ENCODE measurements around the gene MFN2. TPM values are rescaled to one million over a fixed set of nuclear protein-coding genes. Genes with fewer than 3 reads are reported as not detected.

Gene MFN2
- total and polyA plus RNA-seq, 9 of the 15 experiments (the other 6 are each of a cell fraction or from before 2014, with no cell fraction given) = 10.5 to 158 (median 87.1) TPM

DNA sequence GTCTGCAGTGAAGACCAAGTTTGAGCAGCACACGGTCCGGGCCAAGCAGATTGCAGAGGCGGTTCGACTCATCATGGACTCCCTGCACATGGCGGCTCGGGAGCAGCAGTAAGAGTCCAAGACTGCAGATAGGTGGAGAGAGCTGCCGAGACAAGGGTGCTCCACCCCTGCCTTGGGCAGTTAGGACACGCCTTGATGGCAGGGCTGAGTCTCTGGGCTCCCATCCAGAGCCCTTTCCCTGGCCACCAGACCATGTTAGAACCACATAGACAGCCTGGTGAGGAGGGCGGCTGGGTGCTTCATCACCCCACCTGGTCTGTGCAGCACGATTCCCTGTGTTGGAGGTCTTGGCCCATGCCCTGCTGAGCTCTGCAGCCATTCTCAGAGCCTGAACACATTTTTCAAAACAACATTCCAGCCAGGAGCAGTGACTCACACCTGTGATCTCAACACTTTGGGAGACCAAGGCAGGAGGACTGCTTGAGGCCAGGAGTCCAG lies 21.8 kb downstream of the MFN2 start (continued):
- TF ChIP-seq KDM4B (IDR thresholded peaks at IDR 0.05; ENCODE audit: borderline replicate concordance in 2 of 2, low read depth in 1 of 2) (no peak), ZKSCAN1 (IDR thresholded peaks at IDR 0.05; ENCODE audit: low read depth, low read length) (no peak), POLR2G (IDR thresholded peaks at IDR 0.05; ENCODE audit: low read depth, low read length) (no peak; the same call in 1 of the 2 replicates), FIP1L1 (IDR thresholded peaks at IDR 0.05; ENCODE audit: low read depth, low read length, poor library complexity, severe bottlenecking) (no peak), CREBBP (IDR thresholded peaks at IDR 0.05; ENCODE audit: low read depth, low read length) (no peak), EP400 (IDR thresholded peaks at IDR 0.05) (no peak), ZNF232 (CRISPR knock-in tag; IDR thresholded peaks at IDR 0.05) (0 out of 2 replicates have a peak, but pooled peaks have one; percentile 35), SETDB1 (IDR thresholded peaks at IDR 0.05; ENCODE audit: low read length) (no peak), ZNF174 (CRISPR knock-in tag; IDR thresholded peaks at IDR 0.05) (no peak), NCOA4 (IDR thresholded peaks at IDR 0.05; ENCODE audit: partially characterized antibody) (no peak), MED1 (CRISPR knock-in tag; IDR thresholded peaks at IDR 0.05; ENCODE audit: borderline replicate concordance) (0 out of 2 replicates have a peak, but pooled peaks have one; percentile 79), SOX6 (IDR thresholded peaks at IDR 0.05) (no peak)
- TF ChIP-seq, protein P1, sequence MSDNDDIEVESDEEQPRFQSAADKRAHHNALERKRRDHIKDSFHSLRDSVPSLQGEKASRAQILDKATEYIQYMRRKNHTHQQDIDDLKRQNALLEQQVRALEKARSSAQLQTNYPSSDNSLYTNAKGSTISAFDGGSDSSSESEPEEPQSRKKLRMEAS (CRISPR knock-in tag; IDR thresholded peaks at IDR 0.05) = 0 out of 2 replicates have a peak, but pooled peaks have one; percentile 28
- TF ChIP-seq, protein P2, sequence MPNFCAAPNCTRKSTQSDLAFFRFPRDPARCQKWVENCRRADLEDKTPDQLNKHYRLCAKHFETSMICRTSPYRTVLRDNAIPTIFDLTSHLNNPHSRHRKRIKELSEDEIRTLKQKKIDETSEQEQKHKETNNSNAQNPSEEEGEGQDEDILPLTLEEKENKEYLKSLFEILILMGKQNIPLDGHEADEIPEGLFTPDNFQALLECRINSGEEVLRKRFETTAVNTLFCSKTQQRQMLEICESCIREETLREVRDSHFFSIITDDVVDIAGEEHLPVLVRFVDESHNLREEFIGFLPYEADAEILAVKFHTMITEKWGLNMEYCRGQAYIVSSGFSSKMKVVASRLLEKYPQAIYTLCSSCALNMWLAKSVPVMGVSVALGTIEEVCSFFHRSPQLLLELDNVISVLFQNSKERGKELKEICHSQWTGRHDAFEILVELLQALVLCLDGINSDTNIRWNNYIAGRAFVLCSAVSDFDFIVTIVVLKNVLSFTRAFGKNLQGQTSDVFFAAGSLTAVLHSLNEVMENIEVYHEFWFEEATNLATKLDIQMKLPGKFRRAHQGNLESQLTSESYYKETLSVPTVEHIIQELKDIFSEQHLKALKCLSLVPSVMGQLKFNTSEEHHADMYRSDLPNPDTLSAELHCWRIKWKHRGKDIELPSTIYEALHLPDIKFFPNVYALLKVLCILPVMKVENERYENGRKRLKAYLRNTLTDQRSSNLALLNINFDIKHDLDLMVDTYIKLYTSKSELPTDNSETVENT (CRISPR knock-in tag; IDR thresholded peaks at IDR 0.05) = no peak
- TF ChIP-seq, protein P3, sequence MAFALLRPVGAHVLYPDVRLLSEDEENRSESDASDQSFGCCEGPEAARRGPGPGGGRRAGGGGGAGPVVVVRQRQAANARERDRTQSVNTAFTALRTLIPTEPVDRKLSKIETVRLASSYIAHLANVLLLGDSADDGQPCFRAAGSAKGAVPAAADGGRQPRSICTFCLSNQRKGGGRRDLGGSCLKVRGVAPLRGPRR (CRISPR knock-in tag; IDR thresholded peaks at IDR 0.05) = no peak
- TF ChIP-seq, protein P4, sequence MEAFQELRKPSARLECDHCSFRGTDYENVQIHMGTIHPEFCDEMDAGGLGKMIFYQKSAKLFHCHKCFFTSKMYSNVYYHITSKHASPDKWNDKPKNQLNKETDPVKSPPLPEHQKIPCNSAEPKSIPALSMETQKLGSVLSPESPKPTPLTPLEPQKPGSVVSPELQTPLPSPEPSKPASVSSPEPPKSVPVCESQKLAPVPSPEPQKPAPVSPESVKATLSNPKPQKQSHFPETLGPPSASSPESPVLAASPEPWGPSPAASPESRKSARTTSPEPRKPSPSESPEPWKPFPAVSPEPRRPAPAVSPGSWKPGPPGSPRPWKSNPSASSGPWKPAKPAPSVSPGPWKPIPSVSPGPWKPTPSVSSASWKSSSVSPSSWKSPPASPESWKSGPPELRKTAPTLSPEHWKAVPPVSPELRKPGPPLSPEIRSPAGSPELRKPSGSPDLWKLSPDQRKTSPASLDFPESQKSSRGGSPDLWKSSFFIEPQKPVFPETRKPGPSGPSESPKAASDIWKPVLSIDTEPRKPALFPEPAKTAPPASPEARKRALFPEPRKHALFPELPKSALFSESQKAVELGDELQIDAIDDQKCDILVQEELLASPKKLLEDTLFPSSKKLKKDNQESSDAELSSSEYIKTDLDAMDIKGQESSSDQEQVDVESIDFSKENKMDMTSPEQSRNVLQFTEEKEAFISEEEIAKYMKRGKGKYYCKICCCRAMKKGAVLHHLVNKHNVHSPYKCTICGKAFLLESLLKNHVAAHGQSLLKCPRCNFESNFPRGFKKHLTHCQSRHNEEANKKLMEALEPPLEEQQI (IDR thresholded peaks at IDR 0.05) = no peak
- TF ChIP-seq, protein P5, sequence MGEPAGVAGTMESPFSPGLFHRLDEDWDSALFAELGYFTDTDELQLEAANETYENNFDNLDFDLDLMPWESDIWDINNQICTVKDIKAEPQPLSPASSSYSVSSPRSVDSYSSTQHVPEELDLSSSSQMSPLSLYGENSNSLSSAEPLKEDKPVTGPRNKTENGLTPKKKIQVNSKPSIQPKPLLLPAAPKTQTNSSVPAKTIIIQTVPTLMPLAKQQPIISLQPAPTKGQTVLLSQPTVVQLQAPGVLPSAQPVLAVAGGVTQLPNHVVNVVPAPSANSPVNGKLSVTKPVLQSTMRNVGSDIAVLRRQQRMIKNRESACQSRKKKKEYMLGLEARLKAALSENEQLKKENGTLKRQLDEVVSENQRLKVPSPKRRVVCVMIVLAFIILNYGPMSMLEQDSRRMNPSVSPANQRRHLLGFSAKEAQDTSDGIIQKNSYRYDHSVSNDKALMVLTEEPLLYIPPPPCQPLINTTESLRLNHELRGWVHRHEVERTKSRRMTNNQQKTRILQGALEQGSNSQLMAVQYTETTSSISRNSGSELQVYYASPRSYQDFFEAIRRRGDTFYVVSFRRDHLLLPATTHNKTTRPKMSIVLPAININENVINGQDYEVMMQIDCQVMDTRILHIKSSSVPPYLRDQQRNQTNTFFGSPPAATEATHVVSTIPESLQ (CRISPR knock-in tag; IDR thresholded peaks at IDR 0.05) = no peak
